ENCODE results near the gene BTBD9.

DNA sequence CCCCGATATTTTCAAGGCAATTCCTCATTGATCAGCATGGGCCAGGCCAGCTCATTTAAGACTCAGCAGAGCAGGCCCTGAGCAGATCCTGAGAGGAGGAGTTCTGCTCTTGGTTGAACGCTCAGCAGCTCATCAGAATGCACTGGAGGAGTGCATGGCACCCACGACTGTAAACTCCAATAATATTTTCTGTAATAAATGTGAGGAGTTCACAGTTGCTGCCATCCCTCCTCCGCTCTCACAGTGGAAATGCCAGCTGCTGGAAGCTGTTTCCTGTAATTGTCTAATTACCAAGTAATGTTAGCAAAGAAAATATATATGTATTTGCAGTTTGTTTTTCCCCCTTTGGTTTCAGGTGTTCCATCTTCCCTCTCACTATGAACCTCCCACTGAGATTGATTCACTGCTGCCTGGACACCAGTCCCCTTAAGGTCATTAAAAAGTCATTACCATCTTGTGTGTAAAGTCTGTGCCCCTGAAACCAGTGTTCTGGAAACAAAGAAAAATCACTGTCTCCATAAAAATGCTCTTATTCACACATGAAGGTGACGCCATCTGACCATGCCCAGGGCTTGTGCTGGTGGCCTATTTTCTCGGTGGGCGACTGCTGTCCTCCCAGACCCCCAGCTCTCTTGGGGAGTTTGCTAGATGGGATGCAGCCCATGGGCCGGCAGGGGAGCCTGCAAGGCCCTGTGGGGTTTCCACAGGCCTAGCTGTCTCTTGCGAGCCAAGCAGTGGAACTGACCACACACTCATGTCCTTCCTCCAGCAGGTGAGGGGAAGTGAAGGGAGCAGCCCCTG is 446.0 kb downstream of the BTBD9 start:
- TF ChIP-seq, protein P1, sequence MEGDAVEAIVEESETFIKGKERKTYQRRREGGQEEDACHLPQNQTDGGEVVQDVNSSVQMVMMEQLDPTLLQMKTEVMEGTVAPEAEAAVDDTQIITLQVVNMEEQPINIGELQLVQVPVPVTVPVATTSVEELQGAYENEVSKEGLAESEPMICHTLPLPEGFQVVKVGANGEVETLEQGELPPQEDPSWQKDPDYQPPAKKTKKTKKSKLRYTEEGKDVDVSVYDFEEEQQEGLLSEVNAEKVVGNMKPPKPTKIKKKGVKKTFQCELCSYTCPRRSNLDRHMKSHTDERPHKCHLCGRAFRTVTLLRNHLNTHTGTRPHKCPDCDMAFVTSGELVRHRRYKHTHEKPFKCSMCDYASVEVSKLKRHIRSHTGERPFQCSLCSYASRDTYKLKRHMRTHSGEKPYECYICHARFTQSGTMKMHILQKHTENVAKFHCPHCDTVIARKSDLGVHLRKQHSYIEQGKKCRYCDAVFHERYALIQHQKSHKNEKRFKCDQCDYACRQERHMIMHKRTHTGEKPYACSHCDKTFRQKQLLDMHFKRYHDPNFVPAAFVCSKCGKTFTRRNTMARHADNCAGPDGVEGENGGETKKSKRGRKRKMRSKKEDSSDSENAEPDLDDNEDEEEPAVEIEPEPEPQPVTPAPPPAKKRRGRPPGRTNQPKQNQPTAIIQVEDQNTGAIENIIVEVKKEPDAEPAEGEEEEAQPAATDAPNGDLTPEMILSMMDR (IDR thresholded peaks at IDR 0.05 in 4 of 5, conservative IDR thresholded peaks at IDR 0.05 in 1 of 5) = no peak
- no peak for TF ChIP-seq POLR2A (IDR thresholded peaks at IDR 0.05)
